WTC11 (cell line): ENCODE data around the gene NFAT5.

ENCODE experiments used
- TCF7 ChIP-seq: sonication (generic); formaldehyde crosslinking; IDR thresholded peaks from 2 replicates; pipeline ENCODE4 v1.8.0; 2022; ENCODE audit warnings: mild to moderate bottlenecking, low read depth, missing genetic modification reagents, moderate library complexity
- TF ChIP-seq, protein P1 (sequence below): sonication (generic); formaldehyde crosslinking; conservative IDR thresholded peaks from 2 replicates; pipeline ENCODE4 v1.8.1; 2022; ENCODE audit warnings: mild to moderate bottlenecking, missing genetic modification reagents
- TF ChIP-seq, protein P2 (sequence below): fragments of 200-600 bp; IDR thresholded peaks from 2 replicates; pipeline ENCODE4 v1.8.0; 2022; ENCODE audit warnings: antibody characterized with exemption
- TF ChIP-seq, protein P3 (sequence below): sonication (generic); formaldehyde crosslinking; IDR thresholded peaks from 2 replicates; pipeline ENCODE4 v1.8.0; 2022; ENCODE audit warnings: mild to moderate bottlenecking, missing genetic modification reagents

DNA sequence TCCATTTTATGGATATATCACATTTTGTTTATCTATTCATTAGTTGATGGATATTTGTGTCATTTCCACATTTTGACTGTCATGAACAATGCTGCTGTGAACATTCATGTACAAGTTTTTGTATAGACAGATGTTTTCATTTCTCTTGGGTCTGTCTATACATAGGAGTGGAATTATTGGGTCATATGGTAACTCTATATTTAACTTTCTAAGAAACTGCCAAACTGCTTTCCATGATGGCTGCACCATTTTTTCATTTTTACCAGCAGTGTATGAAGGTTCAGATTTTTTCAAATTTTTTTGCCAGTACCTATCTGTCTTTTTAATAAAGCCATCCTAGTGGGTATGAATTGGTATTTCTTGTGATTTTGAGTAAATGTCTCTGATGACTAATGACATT lies 15.5 kb downstream of the NFAT5 start:
- TF ChIP-seq, protein P1, sequence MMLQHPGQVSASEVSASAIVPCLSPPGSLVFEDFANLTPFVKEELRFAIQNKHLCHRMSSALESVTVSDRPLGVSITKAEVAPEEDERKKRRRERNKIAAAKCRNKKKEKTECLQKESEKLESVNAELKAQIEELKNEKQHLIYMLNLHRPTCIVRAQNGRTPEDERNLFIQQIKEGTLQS (CRISPR knock-in tag) = no peak
- TF ChIP-seq, protein P2, sequence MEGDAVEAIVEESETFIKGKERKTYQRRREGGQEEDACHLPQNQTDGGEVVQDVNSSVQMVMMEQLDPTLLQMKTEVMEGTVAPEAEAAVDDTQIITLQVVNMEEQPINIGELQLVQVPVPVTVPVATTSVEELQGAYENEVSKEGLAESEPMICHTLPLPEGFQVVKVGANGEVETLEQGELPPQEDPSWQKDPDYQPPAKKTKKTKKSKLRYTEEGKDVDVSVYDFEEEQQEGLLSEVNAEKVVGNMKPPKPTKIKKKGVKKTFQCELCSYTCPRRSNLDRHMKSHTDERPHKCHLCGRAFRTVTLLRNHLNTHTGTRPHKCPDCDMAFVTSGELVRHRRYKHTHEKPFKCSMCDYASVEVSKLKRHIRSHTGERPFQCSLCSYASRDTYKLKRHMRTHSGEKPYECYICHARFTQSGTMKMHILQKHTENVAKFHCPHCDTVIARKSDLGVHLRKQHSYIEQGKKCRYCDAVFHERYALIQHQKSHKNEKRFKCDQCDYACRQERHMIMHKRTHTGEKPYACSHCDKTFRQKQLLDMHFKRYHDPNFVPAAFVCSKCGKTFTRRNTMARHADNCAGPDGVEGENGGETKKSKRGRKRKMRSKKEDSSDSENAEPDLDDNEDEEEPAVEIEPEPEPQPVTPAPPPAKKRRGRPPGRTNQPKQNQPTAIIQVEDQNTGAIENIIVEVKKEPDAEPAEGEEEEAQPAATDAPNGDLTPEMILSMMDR = no peak
- no peak for TF ChIP-seq TCF7 (CRISPR knock-in tag)
- TF ChIP-seq, protein P3, sequence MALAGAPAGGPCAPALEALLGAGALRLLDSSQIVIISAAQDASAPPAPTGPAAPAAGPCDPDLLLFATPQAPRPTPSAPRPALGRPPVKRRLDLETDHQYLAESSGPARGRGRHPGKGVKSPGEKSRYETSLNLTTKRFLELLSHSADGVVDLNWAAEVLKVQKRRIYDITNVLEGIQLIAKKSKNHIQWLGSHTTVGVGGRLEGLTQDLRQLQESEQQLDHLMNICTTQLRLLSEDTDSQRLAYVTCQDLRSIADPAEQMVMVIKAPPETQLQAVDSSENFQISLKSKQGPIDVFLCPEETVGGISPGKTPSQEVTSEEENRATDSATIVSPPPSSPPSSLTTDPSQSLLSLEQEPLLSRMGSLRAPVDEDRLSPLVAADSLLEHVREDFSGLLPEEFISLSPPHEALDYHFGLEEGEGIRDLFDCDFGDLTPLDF = no peak
